Kidney (tissue), 14 donors: ENCODE results near the gene PSMD3. TPM values are rescaled to one million over a fixed set of nuclear protein-coding genes. Genes with fewer than 3 reads are reported as not detected.

Source experiments
- DNase-seq, 5 donors: peaks; one replicate each; pipeline ENCODE4 v3.0.0-alpha.2; 2013 to 2020
- FAIRE-seq: peaks from 2 replicates; lab custom pipeline; 2012; peaks lifted over from hg19 to GRCh38; lab: Jason Lieb, UNC
- H3K27ac ChIP-seq, 2 donors: one replicate each; pipeline ENCODE4 v1.7.0; 2013; ENCODE audit warnings: low read depth in 2 of 2, low read length in 2 of 2, inconsistent platforms in 1 of 2
- H3K27me3 ChIP-seq: one replicate; pipeline ENCODE4 v1.7.1; 2013; ENCODE audit warnings: low read length, inconsistent platforms; ENCODE audit not compliant: control insufficient read depth, insufficient read depth
- H3K36me3 ChIP-seq, 3 donors: one replicate each; pipeline versions ENCODE4 v1.7.0 to v1.7.1; 2013; ENCODE audit warnings: low read length in 3 of 3, control low read depth in 1 of 3, inconsistent platforms in 1 of 3; ENCODE audit not compliant: insufficient read depth in 3 of 3, control insufficient read depth in 2 of 3
- H3K4me1 ChIP-seq, 3 donors: one replicate each; pipeline versions ENCODE4 v1.7.0 to v1.7.1; 2013; ENCODE audit warnings: low read length in 3 of 3, inconsistent platforms in 1 of 3, low read depth in 1 of 3; ENCODE audit not compliant: control insufficient read depth in 2 of 3, insufficient read depth in 2 of 3
- H3K4me3 ChIP-seq, 3 donors: one replicate each; pipeline versions ENCODE4 v1.7.0 to v1.8.1; 2013; ENCODE audit warnings: low read length in 3 of 3, control low read depth in 1 of 3, inconsistent platforms in 1 of 3
- H3K9ac ChIP-seq, 3 donors: one replicate each; pipeline versions ENCODE4 v1.7.0 to v1.7.1; 2013; ENCODE audit warnings: low read length in 3 of 3, control low read depth in 1 of 3, inconsistent platforms in 1 of 3
- H3K9me3 ChIP-seq, 3 donors: one replicate each; pipeline versions ENCODE4 v1.7.0 to v1.7.1; 2013; ENCODE audit warnings: low read length in 3 of 3, control low read depth in 1 of 3, inconsistent platforms in 1 of 3; ENCODE audit not compliant: control insufficient read depth in 2 of 3, insufficient read depth in 1 of 3
- CTCF ChIP-seq: IDR thresholded peaks from 3 replicates; pipeline ENCODE4 v1.5.1; 2012; ENCODE audit warnings: mild to moderate bottlenecking, moderate library complexity, borderline replicate concordance; ENCODE audit not compliant: insufficient read depth; ENCODE audit errors: extremely low read depth
- intact Hi-C: fragments of 100-400 bp; cut with DNase I; formaldehyde crosslinking; loops from one replicate; pipeline ENCODE4 v1.11.1; 2022
- polyA plus RNA-seq: library from polyadenylated mRNA; stranded (reverse); fragments of 350-450 nt; fragmentation: Illumina TruSeq; extraction: RNeasy Lipid Tissue Mini Kit (QIAGEN cat#74804); gene quantifications from one replicate; pipeline ENCODE4 v1.2.3, GENCODE V29; 2014; ENCODE audit warnings: low read depth, low replicate concordance; ENCODE audit not compliant: insufficient read depth
- total RNA-seq: library from RNA; stranded (reverse); fragmentation: NEBNext Ultra II Directional; extraction: Animal tissue kit (Norgen Biotek cat#: 25700); gene quantifications from one replicate; pipeline ENCODE4 v1.2.1, GENCODE V29; 2021
- donor health status: control.
- donor health status: control.
- donor health status: control.
- donor health status: control.
- donor health status: control.
- donor health status: DM: yes; HTN: yes; CAD: no.
- donor health status: Normal renal cell carcinoma (clear cell type).

Gene PSMD3
- total and polyA plus RNA-seq, 2 donors from 2014 or later: 63.6 to 66.4 TPM

- H3K36me3 ChIP-seq: peaks cover 8 to 43% (median 38%) of the 10 kb centered on the region in 3 donors
- peak overlapping the region in 1 of 2 donors; percentile 57 for H3K27ac ChIP-seq
- FAIRE-seq: no peak
- intact Hi-C loops: no loop called here
- H3K4me1 ChIP-seq: peaks cover 0 to 11% (median 0%) of the 10 kb centered on the region in 3 donors
- H3K27me3 ChIP-seq: no peaks in the 10 kb centered on the region
- no peak for TF ChIP-seq CTCF
- no peak for DNase-seq
- H3K4me3 ChIP-seq: peak overlapping the region in 2 of 3 donors; percentile 26 to 54
- no peak overlapping the region for H3K9ac ChIP-seq
- no peaks in the 10 kb centered on the region for H3K9me3 ChIP-seq
These were observed 52.0 kb downstream of the PSMD3 start for GRCh38 chr17:40032322-40033320.

DNA sequence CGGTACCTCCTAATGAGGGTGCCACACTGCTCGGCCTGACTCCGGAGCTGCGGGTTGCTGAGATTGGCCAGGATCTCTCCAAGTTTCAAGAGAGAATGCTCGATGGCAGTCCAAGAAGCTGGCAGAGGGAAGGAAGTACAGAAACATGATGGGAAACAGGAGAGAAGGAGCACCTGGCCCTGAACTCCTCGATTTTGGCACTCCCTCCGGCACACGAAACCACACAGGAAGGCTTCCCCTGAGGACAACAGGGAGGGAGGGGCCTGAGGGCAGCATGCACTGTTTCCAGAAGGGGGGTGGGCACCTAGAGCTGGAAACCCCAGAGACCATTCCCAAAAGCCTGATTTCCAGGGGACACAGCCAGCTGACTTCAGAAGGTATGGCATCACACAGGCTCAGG, 52.7 kb downstream of the PSMD3 start:
- H3K9ac ChIP-seq: no peak overlapping the region
- no peak for TF ChIP-seq CTCF
- H3K27ac ChIP-seq: no peak overlapping the region
- FAIRE-seq (no peak), DNase-seq (no peak)
- H3K4me1 ChIP-seq: peaks cover 0 to 11% (median 0%) of the 10 kb centered on the region in 3 donors
- H3K36me3 ChIP-seq: peaks cover 8 to 41% (median 37%) of the 10 kb centered on the region in 3 donors
- no peak overlapping the region for H3K4me3 ChIP-seq
- H3K27me3 ChIP-seq: no peaks in the 10 kb centered on the region
- intact Hi-C loops: no loop called here
- H3K9me3 ChIP-seq: no peaks in the 10 kb centered on the region

DNA sequence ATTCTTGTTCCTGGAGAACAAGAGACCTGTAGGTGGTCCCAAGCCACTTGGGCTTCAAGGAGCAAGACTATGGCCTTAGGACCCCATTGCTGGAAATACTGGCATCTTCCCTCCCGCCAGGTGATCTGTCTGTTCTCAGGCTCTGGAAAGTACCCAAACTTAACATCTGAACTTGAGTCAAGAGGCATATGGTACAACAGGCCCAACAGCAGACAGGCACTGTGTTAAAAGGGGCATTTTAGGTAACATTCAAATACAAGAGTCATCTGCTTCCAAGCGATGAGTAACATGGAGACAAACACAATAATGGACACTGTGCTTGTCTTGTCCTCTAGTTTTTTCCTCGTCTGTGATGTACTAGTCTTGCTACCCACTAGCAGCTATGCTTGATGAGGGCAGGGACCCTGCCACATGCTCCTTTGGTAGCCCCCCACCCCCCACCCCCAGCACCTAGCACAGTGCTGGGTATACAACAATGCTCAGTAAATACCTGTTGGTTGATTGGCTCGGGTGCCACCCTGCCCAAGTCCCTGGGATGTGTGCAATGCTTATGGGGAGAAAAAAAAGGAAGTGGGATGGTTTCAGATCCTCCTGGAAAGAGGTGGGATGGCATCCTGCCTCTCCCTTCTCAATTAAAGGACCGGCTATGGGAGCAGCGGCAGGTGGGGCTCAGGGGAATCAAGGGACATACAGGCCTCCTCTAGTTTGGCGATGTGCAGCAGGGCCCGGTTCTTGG, 54.0 kb downstream of the PSMD3 start:
- FAIRE-seq (no peak), DNase-seq (no peak)
- no peak for TF ChIP-seq CTCF
- H3K4me1 ChIP-seq: peaks cover 0 to 14% (median 0%) of the 10 kb centered on the region in 3 donors
- H3K27ac ChIP-seq: no peak overlapping the region
- no peaks in the 10 kb centered on the region for H3K27me3 ChIP-seq
- intact Hi-C loops: no loop called here
- H3K36me3 ChIP-seq: peaks cover 8 to 30% (median 28%) of the 10 kb centered on the region in 3 donors
- H3K9me3 ChIP-seq: no peaks in the 10 kb centered on the region
- no peak overlapping the region for H3K9ac ChIP-seq
- no peak overlapping the region for H3K4me3 ChIP-seq
